ENCODE measurements around the gene MOB1A.
"Not testable (repeated sequence)": the region's sequence is repeated elsewhere in the genome, so short reads cannot be mapped to it uniquely, and the experiment has no call there.

The MOB1A gene

GRCh38 chr2:74147727-74148456 lies 30.8 kb downstream of the MOB1A start, which contains the start of gene BOLA3:
BOLA3 (minus strand) TSS chr2:74147912; CDS start chr2:74147874, 38 bp downstream.
- peak; percentile 66 for DNase-seq

DNA sequence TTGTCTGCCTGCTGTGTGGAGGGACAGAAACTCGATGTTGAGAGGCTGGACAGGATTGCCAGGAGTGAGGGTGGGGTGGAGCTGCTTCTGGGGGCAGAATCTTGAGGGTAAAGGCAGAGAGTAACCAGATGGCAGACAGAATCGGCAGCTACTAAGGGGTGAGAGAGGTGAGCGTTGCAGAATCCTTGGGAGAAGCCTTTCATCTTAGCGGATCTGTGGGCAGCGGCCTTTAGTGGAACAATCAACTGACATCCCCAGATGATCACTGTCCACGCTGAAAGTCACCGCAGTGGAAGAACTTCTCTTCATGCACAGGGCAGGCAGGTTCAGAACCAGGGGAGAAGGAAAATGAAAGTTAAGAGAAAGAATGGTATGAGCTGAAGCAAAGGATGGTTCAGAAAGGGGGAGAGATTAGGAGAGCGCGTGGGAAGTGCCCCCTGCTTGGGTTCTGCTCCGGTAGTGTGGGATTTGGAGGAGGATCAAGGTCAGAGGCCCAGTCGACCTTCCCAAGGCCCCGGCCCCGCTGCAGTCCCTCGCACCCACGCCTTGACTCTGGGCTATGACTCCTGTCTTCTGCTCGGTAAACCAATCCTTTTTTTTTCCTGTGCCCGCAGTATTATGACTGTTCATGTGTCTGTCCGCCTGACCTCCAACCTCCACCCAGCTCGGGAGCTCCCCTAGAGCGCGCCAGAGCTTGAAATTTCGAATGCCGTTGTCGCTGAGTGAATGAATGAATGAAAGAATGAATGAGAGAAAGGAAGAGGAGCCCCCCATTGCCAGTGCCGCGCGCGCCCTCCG lies 31.6 kb downstream of the MOB1A start:
- DNase-seq: no peak

GRCh38 chr2:74142340-74142739 lies 36.3 kb downstream of the MOB1A start:
- DNase-seq: no peak

DNA sequence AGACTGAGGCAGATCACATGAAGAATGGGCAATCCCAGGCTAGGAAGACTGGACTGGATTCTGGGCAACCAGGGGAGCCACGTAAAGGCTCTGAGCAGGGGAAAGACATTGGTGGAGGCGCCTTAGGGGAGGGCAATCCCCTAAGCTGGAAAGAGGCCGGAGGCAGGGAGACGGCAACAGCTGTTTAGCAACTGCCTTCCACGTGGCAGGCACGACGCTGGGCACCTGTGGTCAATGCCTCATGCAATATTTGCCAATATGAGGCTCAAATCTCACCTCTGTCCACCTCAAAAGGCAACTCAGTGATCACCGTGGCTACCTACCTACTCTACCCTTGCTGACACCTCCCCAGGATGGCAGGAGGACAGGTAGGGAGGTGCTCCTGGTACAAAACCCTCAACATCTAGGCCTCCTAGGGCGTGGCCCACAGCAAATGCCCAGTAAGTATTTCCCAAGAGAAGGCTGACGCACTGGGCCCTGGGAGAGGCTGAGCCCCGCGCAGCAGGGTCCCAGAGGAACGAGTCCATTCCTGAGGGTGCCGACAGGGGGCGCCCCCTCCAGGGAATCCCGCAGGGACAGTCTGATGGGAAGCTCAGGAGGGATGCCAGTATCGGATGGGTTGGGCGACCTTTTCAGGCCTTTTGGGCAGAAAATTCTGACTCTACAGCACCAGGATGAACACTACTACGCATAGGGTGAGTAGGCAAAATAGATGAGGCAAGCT lies 39.9 kb downstream of the MOB1A start:
- DNase-seq: no peak

DNA sequence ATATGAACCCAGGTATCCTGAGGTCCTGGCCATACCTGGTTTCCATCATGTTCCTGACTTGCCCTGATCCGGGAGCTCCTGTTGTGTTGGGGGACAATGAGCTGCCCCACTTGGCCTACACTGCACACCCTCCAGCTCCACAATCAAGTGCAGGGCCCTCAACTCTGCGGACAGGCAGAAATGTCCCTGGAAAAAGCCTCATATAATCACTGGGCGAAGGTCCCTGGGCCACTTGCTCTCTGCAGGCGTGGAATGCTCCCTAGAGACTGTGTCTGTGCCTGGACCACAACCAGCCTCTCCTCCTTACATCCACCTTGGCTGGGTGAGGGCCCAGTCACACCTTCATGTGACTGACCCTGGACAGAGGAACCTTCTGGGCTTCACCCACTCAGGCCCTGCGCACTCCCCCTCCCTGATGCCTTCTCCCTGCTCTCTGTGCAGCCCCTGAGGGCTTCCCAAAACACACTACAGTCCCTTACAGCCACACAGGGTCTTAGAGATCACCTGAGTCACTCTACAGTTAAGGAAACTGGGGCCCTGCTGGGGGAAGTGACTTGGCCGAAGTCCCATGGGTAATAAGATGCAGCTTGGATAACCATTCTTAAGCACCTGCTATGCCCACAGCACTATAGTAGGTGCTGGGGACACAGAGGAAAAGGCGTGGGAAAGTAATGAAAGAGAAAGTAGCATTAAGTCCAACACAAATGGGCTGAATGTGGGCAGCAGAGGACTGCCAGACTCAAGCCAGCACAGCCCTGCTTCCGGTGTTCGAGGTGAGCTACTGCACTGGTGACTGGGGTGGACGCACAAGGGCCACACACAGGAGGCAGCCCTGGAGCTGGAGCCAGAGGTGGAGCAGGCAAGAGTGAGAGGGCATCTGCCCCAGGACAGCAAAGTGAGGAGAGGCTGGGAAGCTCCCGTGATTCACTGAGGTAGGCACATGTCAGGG lies 40.8 kb downstream of the MOB1A start:
- DNase-seq: no peak

GRCh38 chr2:74131901-74132300 lies 46.8 kb downstream of the MOB1A start:
- DNase-seq: no peak

- DNase-seq: peak; percentile 52
Measured at GRCh38 chr2:74130211-74130995, 48.3 kb downstream of the MOB1A start.

DNA sequence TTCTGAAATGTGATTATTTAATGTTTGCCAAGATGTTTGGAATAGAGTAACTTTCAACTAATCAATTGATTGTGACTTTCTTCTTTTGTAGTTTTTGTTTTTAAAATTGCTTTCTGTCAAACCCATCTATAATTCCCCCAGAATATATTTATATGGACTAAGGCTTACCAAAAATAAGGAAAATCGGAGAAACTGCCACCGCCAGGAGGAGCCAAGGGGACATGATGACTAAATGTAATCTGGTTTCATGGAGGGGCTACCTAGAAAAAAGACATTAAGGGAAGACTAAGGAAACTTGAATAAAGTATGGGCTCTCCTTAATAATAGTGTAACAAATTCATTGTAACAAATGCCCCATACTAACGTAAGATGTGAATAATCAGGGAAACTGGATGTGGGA lies 50.5 kb downstream of the MOB1A start:
- no peak for DNase-seq

- DNase-seq: not testable (repeated sequence)
Measured at GRCh38 chr2:74123955-74124354, 54.7 kb downstream of the MOB1A start.

DNA sequence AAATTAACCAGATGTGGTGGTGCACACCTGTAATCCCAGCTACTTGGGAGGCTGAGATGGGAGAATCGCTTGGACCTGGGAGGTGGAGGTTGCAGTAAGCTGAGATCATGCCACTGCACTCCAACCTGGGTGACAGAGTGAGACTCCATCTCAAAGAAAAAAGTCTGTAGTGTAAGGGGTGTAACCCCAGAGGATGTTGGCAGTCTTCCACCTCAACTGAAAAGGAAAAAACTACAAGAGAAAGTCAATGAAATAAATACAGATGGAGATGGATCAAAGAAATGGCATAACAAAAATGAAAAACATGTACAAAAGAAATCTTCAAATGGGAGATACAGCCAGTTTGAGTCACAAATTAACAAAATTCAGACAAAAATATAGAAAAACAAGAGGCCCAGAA lies 56.8 kb downstream of the MOB1A start:
- DNase-seq: not testable (repeated sequence)

DNA sequence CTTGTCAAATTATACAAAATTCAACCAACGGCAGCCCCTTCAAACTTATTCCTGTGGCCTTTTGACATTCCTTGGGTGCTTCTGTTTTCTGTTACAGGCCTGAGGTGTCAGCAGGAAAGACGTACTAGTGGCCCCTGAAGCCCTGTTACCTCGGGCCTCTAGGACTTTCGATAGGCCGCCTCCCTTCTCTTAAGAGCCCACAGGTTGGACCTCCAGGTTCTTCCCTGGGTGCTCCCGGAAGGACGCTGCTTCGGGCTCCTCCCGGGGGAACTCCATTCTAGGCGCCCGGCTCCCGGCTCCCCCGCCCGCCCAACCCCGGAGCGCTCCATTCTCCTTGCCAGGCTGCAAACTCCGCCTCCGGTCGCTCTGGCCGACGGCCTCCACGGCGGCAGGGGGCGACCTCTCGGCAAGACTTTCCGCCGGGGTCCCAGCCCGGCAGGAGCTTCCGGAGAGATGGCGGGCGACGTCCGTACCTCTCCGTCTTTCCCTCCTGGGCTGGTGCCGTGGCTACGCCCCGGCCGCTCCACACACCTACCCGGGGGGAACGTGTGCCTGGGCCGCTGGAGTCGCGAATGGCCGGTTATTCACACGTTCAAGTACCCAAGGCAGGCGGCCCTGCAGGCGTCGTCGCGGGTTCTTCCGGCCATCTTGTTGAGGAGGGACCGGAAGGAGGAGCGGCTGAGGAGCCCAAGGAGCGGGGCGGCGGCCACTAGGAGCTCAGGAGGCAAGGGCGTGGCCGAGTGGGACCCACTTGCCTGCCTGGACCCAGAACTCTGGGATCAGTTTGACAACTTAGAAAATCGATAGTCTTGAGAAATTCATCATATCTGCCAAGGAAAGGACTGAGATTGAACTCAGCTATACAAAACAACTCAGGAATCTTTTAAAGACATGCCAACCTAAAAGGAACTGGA lies 58.5 kb downstream of the MOB1A start:
- peak; percentile 86 for DNase-seq

DNA sequence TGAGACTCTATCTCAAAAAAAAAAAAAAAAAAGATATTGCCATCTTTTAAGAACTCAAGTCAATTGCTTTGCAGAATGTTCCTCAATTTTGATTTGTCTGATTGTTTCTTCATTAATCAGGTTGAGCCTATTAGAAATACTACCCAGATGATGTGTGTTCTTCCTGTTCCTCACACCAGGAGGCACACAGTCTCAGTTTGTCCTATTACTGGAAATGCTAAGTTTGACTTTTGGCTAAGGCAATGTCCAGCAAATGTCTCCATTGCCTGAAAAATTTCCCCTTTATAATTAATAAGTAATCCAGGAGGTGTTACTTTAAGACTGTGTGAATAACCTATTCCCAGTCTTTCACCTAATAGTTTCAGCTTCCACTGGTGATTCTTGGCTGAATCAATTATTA lies 59.3 kb downstream of the MOB1A start:
- DNase-seq: no peak

GRCh38 chr2:74111380-74111779 lies 67.3 kb downstream of the MOB1A start:
- no peak for DNase-seq

DNA sequence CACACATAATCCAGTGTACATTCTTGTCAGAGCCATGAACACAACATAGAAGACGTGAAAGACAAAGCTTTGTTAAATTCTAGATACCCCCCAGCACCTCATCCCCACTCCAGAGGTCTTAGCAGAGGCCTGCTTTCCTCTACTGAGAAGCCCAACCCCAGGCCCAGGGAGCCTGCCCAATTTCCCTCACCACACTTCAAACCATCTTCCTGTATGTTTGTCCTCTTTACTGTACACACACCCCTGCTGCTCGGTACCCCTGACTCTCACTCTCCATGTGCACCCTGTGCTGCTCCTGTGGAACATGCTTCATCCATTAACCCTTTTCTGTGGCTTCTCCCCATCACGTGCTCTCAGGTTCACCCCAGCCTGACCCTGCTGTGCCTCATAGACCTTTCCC lies 68.1 kb downstream of the MOB1A start:
- no peak for DNase-seq

DNA sequence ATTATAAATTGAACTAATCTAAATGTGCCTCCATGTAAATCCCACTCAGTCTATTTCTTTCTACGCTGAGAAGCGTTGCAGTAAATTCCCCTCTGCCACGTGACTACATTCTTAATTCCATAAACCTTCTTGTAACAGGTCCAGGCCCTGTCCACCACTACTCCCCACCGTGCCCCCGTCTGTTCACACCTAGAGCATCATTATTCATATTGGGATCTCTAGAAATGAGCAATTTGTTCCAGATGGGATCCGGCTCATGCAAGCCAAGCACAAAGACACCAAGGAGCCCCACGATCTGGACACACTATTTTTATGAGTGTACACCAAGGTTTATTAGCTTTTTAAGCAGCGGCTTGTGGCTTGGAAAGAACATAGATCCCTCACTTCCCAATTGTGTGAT lies 69.1 kb downstream of the MOB1A start:
- no peak for DNase-seq

DNA sequence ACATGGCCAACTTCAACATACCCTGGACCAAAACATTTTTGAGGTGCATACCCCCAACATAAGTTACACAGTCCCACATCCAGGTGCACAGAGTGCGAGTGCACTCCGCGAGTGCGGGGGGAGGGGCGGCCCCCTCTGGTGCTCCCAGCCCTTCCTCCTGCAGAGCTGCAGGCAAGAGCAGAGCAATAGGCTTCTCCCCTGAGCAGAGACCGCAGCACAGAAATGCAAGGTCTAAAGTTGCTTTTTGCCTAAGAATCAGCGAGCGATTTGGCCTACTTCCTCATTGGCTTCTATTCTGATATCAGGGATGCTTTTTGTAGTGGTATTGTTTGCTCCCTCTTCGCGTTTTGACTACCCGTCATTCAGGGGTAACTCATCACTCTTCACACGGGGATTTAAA lies 71.6 kb downstream of the MOB1A start:
- no peak for DNase-seq

DNA sequence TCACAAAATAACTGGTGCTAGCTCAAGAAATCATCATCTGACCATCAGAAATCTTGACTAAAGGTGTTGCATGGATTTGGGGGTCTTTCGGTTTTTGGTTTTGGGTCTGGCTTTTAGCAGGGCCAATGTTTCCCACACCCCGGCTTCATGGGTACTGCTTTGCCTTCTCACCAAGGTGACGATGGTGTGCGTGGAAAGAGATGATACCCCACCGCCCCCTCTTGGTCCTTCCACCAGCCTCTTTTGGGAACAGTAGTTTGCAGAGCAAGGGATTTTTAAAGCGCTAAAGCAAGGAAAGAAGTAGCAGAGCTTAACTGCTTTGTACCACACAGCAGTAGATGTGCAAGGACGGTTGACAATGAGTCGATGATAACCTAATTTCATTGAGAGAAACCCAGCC lies 73.3 kb downstream of the MOB1A start:
- no peak for DNase-seq

- DNase-seq: no peak
Measured at GRCh38 chr2:74104839-74105238, 73.8 kb downstream of the MOB1A start.

DNA sequence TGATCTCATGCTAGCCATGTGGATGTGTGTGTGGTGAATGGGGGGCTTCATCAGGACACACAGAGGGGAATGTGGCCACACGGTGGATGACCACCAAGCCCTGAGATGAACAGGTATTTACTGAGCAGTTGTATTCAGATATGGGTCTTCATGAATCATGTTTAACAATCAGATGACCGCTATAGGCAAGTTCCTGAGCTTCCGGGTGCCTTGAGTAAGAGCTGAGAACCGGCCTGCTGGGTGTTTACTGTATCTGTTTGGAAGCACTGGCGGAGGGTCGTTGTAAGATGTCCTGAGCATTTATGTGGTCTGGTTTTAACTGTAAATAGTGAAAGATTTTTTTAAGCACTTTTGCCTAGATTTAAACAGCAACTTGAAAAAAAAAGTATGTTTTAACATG lies 74.9 kb downstream of the MOB1A start:
- no peak for DNase-seq

Data from NCI-H226 (cell line).